DOHH2 (cell line): ENCODE measurements around the gene PFKL.

Experiments
- H3F3A ChIP-seq: fragments of 200-600 bp; sonication (generic), shearing (Covaris generic); 2 replicates; pipeline ENCODE4 v1.6.0; 2016; ENCODE audit warnings: antibody characterized with exemption, mild to moderate bottlenecking; ENCODE audit not compliant: control insufficient read depth, insufficient read depth
- H3K27ac ChIP-seq: fragments of 200-600 bp; sonication (generic); 2 replicates; pipeline ENCODE4 v1.5.1; 2014; ENCODE audit warnings: low read depth, mild to moderate bottlenecking, low read length, moderate library complexity
- H3K27me3 ChIP-seq: fragments of 200-600 bp; sonication (generic); 2 replicates; pipeline ENCODE4 v1.6.1; 2014; ENCODE audit warnings: mild to moderate bottlenecking, low read length, mixed read lengths; ENCODE audit not compliant: control insufficient read depth
- H3K36me3 ChIP-seq: fragments of 200-600 bp; sonication (generic); 2 replicates; pipeline ENCODE4 v1.6.1; 2014; ENCODE audit warnings: mild to moderate bottlenecking, low read length, moderate library complexity, mixed read lengths; ENCODE audit not compliant: control insufficient read depth
- H3K4me1 ChIP-seq: fragments of 200-600 bp; sonication (generic); 2 replicates; pipeline ENCODE4 v1.6.1; 2014; ENCODE audit warnings: mild to moderate bottlenecking, low read length, mixed read lengths; ENCODE audit not compliant: control insufficient read depth
- H3K4me2 ChIP-seq: fragments of 200-600 bp; sonication (generic); 2 replicates; pipeline ENCODE4 v1.6.0; 2014; ENCODE audit warnings: mild to moderate bottlenecking, low read length, moderate library complexity
- H3K4me3 ChIP-seq: fragments of 200-600 bp; sonication (generic); 2 replicates; pipeline ENCODE4 v1.5.1; 2014; ENCODE audit warnings: mild to moderate bottlenecking, low read length, mixed read lengths
- H3K79me2 ChIP-seq: fragments of 200-600 bp; sonication (generic); 2 replicates; pipeline ENCODE4 v1.6.1; 2014; ENCODE audit warnings: mild to moderate bottlenecking, low read length, mixed read lengths; ENCODE audit not compliant: control insufficient read depth
- H3K9me2 ChIP-seq: fragments of 200-600 bp; sonication (generic); replicated peaks from 2 replicates; pipeline ENCODE4 v1.6.1; 2014; ENCODE audit warnings: mild to moderate bottlenecking, low read length, mixed read lengths; ENCODE audit not compliant: control insufficient read depth
- H3K9me3 ChIP-seq: fragments of 200-600 bp; sonication (generic); 2 replicates; pipeline ENCODE4 v1.6.1; 2014; ENCODE audit warnings: antibody characterized with exemption, low read length, mixed read lengths; ENCODE audit not compliant: control insufficient read depth, insufficient read depth
- H4K20me1 ChIP-seq: fragments of 200-600 bp; sonication (generic); 2 replicates; pipeline ENCODE4 v1.6.0; 2014; ENCODE audit warnings: low read depth, mild to moderate bottlenecking, antibody characterized with exemption, low read length, moderate library complexity; ENCODE audit not compliant: control insufficient read depth, insufficient read depth
- EZH2phosphoT487 ChIP-seq: fragments of 200-600 bp; sonication (generic); IDR thresholded peaks from 2 replicates; pipeline ENCODE4 v1.6.1; 2017; ENCODE audit warnings: borderline replicate concordance, mild to moderate bottlenecking, antibody characterized with exemption, low read length, moderate library complexity, mixed read lengths
- TF ChIP-seq, protein P1 (sequence below): fragments of 200-600 bp; sonication (generic); IDR thresholded peaks from one replicate; pipeline ENCODE4 v1.5.1; 2014; ENCODE audit warnings: antibody characterized with exemption, mild to moderate bottlenecking, low read depth, low read length; ENCODE audit not compliant: poor library complexity, severe bottlenecking

PFKL gene

DNA sequence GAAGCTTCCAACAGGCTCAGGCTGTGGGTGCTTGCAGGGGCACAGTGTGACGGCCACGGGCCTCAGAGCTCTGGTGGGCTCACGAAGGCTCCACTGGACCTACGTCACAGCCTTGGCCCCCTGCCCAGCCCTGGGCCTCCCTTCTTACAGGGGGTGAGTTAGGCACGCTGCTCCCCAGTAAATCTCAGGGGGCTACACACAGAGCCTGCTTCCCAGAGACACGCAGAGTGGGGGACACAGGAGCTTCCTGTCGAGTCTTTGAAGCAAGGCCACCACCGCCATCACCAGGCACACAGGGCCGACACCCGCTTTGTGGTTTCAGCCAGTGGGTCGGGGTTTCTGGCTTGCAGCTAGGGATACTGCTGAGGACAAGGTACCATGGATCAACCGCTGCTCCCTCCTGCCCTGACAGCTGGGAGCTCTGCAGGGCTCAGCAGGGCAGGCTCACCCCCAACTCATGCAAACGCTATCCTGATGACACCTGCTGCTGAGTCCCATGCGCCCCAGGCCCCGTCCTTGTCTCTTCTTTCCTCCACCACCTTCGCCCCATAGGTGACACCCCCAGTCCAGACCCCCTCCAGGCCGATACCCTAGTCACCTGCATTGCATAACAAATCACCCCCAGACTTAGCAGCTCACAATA lies 44.8 kb downstream of the PFKL start:
- H3K9me2 ChIP-seq: no peaks in the 10 kb centered on the region
- H3K36me3 ChIP-seq: no peaks in the 10 kb centered on the region
- H3K27ac ChIP-seq: no peak overlapping the region
- no peaks in the 10 kb centered on the region for H3K27me3 ChIP-seq
- no peak overlapping the region for H3K4me2 ChIP-seq
- H3K79me2 ChIP-seq: no peaks in the 10 kb centered on the region
- 0 out of 2 replicates have a peak, but pooled peaks cover under 1% of the 10 kb centered on the region for H3F3A ChIP-seq
- H4K20me1 ChIP-seq: no peaks in the 10 kb centered on the region
- H3K4me1 ChIP-seq: peaks cover 9% of the 10 kb centered on the region
- H3K9me3 ChIP-seq: no peaks in the 10 kb centered on the region
- no peak for TF ChIP-seq EZH2phosphoT487
- TF ChIP-seq, protein P1, sequence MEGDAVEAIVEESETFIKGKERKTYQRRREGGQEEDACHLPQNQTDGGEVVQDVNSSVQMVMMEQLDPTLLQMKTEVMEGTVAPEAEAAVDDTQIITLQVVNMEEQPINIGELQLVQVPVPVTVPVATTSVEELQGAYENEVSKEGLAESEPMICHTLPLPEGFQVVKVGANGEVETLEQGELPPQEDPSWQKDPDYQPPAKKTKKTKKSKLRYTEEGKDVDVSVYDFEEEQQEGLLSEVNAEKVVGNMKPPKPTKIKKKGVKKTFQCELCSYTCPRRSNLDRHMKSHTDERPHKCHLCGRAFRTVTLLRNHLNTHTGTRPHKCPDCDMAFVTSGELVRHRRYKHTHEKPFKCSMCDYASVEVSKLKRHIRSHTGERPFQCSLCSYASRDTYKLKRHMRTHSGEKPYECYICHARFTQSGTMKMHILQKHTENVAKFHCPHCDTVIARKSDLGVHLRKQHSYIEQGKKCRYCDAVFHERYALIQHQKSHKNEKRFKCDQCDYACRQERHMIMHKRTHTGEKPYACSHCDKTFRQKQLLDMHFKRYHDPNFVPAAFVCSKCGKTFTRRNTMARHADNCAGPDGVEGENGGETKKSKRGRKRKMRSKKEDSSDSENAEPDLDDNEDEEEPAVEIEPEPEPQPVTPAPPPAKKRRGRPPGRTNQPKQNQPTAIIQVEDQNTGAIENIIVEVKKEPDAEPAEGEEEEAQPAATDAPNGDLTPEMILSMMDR: no peak
- H3K4me3 ChIP-seq: no peak overlapping the region

DNA sequence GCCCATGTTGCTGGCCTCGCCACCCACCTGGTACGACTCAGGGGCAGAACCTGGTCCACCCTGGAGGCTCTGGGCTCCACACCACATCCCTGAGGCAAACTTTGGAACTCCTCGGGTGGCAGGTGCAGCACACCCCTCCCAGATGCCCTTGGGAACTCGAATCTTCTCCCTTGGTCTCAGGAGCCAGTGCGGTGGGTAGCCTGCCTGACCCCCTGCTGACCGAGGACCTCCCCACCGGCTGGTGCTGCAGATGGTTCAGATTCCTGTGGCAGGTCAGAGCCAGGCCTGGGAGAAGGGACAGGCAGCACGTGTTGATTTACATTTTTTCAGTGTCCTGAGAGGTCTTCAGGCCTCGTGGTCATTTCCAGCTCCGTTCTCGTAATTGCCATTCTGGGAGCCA lies 45.6 kb downstream of the PFKL start:
- Histone ChIP-seq H3K27me3 (no peaks in the 10 kb centered on the region), H4K20me1 (no peaks in the 10 kb centered on the region), H3K27ac (no peak overlapping the region), H3K9me2 (no peaks in the 10 kb centered on the region), H3K4me2 (no peak overlapping the region), H3K36me3 (no peaks in the 10 kb centered on the region), H3K79me2 (no peaks in the 10 kb centered on the region), H3K4me1 (peaks cover under 1% of the 10 kb centered on the region; the same call in 1 of the 2 replicates), H3K9me3 (no peaks in the 10 kb centered on the region), H3F3A (no peaks in the 10 kb centered on the region), H3K4me3 (no peak overlapping the region)
- TF ChIP-seq, protein P1: no peak

DNA sequence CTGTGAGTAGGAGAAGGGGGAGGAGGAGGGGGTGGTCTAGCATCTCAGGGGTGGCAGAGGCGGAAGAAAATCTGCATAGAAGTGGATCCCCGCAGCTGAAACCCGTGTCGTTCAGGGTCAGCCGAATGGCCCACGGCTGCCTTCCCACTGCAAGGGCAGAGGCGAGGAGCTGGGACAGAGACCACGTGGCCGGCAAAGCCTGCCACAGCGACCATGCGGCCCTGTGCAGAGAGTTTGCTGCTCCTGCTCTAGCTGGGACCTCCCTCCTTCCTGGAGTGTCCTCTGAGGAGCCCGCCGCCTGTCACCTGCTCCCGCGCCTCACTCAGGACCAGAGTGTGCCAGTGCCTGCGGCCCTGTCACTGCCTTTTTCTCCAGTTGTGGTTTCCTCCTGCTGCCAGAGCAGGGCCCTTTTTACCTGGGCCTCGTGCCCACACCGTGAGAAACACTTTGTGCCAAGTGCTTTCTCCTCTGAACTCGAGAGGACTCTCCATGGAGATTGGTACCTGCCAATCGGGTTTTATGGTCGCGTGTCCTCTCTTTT lies 48.1 kb downstream of the PFKL start:
- Histone ChIP-seq H3K4me1 (peaks cover 3% of the 10 kb centered on the region), H3K4me2 (no peak overlapping the region)

More for the DNA sequence above, 48.1 kb downstream of the PFKL start:
- no peaks in the 10 kb centered on the region for H3K79me2 ChIP-seq
- H3K27ac ChIP-seq: no peak overlapping the region
- no peaks in the 10 kb centered on the region for H3K9me3 ChIP-seq
- H3K27me3 ChIP-seq: no peaks in the 10 kb centered on the region
- H3F3A ChIP-seq: no peaks in the 10 kb centered on the region
- no peak overlapping the region for H3K4me3 ChIP-seq
- H3K9me2 ChIP-seq: no peaks in the 10 kb centered on the region
- H4K20me1 ChIP-seq: no peaks in the 10 kb centered on the region
- TF ChIP-seq, protein P1: no peak
- no peak for TF ChIP-seq EZH2phosphoT487
- H3K36me3 ChIP-seq: no peaks in the 10 kb centered on the region
